ENCODE results near the gene CELF1. TPM values are rescaled to one million over a fixed set of nuclear protein-coding genes. Genes with fewer than 3 reads are reported as not detected.

The CELF1 gene
- total and polyA plus RNA-seq, 2 donors (not counting 1 experiment from before 2014, with no cell fraction given) = 81.1 to 100 TPM

DNA sequence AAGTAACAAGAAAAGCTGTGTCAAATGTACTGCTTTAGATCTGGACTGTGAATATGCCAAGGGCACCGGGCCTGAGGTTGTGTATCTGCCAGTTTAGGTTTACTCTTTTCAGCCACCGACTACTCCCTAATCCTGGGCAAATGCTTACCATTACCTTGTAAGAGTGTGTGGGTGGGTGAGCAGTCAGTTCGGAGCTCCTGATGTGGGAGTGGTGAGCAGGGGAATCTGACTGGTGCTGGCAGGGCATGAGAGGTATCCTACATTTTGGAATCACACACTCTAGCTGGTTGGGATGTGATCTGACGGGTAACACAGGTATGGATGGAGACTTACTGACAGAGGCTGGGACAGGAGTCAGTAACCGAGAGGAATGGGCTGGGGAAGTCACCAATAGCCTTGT, 30.9 kb upstream of the CELF1 start:
- H2AFZ ChIP-seq (ENCODE audit: low read length) = no peak overlapping the region
- no peak for DNase-seq (ENCODE audit: low read depth in 2 of 2)
- H4K20me1 ChIP-seq (ENCODE audit: control insufficient read depth, extremely low read depth, insufficient read depth, low read length) = no peaks in the 10 kb centered on the region
- TF ChIP-seq EZH2 (IDR thresholded peaks at IDR 0.05; ENCODE audit: low read length, missing control alignments) = no peak
- TF ChIP-seq, protein P1, sequence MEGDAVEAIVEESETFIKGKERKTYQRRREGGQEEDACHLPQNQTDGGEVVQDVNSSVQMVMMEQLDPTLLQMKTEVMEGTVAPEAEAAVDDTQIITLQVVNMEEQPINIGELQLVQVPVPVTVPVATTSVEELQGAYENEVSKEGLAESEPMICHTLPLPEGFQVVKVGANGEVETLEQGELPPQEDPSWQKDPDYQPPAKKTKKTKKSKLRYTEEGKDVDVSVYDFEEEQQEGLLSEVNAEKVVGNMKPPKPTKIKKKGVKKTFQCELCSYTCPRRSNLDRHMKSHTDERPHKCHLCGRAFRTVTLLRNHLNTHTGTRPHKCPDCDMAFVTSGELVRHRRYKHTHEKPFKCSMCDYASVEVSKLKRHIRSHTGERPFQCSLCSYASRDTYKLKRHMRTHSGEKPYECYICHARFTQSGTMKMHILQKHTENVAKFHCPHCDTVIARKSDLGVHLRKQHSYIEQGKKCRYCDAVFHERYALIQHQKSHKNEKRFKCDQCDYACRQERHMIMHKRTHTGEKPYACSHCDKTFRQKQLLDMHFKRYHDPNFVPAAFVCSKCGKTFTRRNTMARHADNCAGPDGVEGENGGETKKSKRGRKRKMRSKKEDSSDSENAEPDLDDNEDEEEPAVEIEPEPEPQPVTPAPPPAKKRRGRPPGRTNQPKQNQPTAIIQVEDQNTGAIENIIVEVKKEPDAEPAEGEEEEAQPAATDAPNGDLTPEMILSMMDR (conservative IDR thresholded peaks at IDR 0.05 in 1 of 2, IDR thresholded peaks at IDR 0.05 in 1 of 2; ENCODE audit: low read depth in 1 of 2, low read length in 2 of 2) = no peak
- H3K36me3 ChIP-seq (ENCODE audit: control insufficient read depth, insufficient read depth, low read length) = peaks cover 21% of the 10 kb centered on the region
- H3K4me3 ChIP-seq (replicated peaks in 1 of 4; ENCODE audit: control extremely low read depth in 1 of 4, insufficient read depth in 1 of 4, low read depth in 3 of 4, low read length in 4 of 4) = no peak overlapping the region
- no peak overlapping the region for H3K9ac ChIP-seq (ENCODE audit: insufficient read depth, low read length)
- H3K79me2 ChIP-seq (ENCODE audit: control insufficient read depth, insufficient read depth, low read length) = peaks cover 20% of the 10 kb centered on the region
- H3K27me3 ChIP-seq (ENCODE audit: control insufficient read depth, insufficient read depth, low read length) = no peaks in the 10 kb centered on the region
- H3K9me3 ChIP-seq (ENCODE audit: control insufficient read depth, insufficient read depth, low read depth, low read length) = no peaks in the 10 kb centered on the region
- no peak overlapping the region for H3K4me2 ChIP-seq (ENCODE audit: extremely low read depth, insufficient read depth, low read length)
- H3K27ac ChIP-seq (ENCODE audit: insufficient read depth, low read length) = no peak overlapping the region
- peaks cover 3% of the 10 kb centered on the region for H3K4me1 ChIP-seq (ENCODE audit: control insufficient read depth, extremely low read depth, insufficient read depth, low read length)

DNA sequence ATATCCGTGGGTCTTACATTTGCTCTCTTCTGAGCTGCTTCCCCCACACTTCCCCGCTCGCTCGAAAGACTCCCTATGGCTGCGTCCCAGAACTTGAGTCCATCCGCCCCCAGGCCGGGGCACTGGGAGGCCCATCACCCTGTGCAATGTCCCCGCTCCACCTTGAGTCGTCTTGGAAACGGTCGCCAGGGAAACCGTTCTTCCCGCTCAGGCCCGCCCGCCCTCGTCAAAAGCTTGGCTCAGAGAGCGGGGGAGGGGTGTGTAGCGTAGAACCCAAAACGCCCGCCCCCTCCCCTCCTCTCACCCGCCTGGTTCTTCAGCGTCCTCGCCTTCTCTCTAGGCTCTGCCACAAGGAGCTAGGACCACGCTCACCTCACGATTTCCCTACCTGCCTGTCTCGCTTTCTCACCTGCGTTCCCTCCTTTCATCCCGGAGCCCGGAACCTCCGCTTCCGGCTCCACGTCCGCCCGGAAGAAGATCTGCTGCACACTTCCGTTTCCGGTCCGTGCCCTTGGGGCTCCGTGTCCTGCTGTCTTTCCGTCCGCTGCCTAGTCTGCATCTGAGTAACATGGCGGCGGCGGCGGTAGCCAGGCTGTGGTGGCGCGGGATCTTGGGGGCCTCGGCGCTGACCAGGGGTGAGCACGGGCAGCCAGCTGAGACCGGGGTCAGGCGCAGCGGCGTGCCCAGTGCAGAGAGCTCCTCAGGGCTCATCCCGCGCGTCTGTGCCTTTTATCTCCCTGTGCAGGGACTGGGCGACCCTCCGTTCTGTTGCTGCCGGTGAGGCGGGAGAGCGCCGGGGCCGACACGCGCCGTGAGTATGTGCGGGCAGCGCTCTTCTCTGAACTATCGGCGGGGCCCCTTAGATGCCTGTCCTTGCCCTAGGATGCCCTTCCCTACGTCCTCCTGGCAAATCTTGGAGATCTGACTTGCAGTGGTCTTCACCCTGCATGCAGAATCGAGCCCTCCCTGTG, 25.9 kb upstream of the CELF1 start, which contains the start of the genes KBTBD4 and NDUFS3:
Gene KBTBD4, minus strand, starts transcription at position 447 of the 971 bp plus-strand sequence. Its CDS starts 19 bp downstream, at position 428.
Gene NDUFS3, plus strand, starts transcription at position 551 of the 971 bp plus-strand sequence. Its CDS starts 18 bp downstream, at position 569.
- H3K9me3 ChIP-seq (ENCODE audit: control insufficient read depth, insufficient read depth, low read depth, low read length) = no peaks in the 10 kb centered on the region
- H3K4me1 ChIP-seq (ENCODE audit: control insufficient read depth, extremely low read depth, insufficient read depth, low read length) = peaks cover 10% of the 10 kb centered on the region
- no peaks in the 10 kb centered on the region for H3K27me3 ChIP-seq (ENCODE audit: control insufficient read depth, insufficient read depth, low read length)
- H4K20me1 ChIP-seq (ENCODE audit: control insufficient read depth, extremely low read depth, insufficient read depth, low read length) = no peaks in the 10 kb centered on the region
- peaks cover 23% of the 10 kb centered on the region for H3K36me3 ChIP-seq (ENCODE audit: control insufficient read depth, insufficient read depth, low read length)
- TF ChIP-seq, protein P1 (conservative IDR thresholded peaks at IDR 0.05 in 1 of 2, IDR thresholded peaks at IDR 0.05 in 1 of 2; ENCODE audit: low read depth in 1 of 2, low read length in 2 of 2) = no peak
- no peak for TF ChIP-seq EZH2 (IDR thresholded peaks at IDR 0.05; ENCODE audit: low read length, missing control alignments)
- H3K4me2 ChIP-seq (ENCODE audit: extremely low read depth, insufficient read depth, low read length) = peak within 1 kb of the TSS; percentile 91
- peak within 1 kb of the TSS; percentile 90 for H3K9ac ChIP-seq (ENCODE audit: insufficient read depth, low read length)
- peak within 1 kb of the TSS; percentile 96 to 100 (median 99) for H3K4me3 ChIP-seq (replicated peaks in 1 of 4; ENCODE audit: control extremely low read depth in 1 of 4, insufficient read depth in 1 of 4, low read depth in 3 of 4, low read length in 4 of 4)
- DNase-seq (ENCODE audit: low read depth in 2 of 2) = peak; percentile 90 to 93
- H3K27ac ChIP-seq (ENCODE audit: insufficient read depth, low read length) = peak within 1 kb of the TSS; percentile 93
- H2AFZ ChIP-seq (ENCODE audit: low read length) = peak within 1 kb of the TSS; percentile 97
- peaks cover 36% of the 10 kb centered on the region for H3K79me2 ChIP-seq (ENCODE audit: control insufficient read depth, insufficient read depth, low read length)

DNA sequence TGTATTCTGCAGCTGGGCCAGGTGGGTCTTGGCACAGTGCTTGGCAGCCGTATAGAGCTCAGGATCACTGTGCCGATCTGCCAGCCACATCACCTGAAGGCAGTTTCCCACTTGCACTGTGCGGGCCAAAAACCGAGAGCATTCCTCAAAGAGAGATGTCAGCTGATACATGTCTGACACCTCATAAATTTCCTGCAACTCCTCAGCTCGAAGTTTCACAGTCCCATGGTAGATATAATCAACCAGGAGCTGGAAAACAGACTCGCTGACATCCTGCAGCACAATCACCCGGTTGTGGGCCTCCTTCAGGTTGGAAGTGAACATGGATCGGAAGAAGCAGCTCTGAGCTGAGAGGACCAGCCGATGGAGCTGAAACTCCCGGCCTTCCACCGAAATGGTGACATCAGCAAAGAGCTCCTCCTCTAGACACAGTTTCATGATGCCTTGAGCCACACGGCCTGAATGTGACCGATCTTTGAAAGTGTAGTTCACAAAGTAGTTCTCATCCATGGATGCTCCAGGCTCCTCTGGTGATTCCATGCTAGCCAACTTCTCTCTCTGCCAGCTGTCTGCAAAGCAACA, 24.6 kb upstream of the CELF1 start:
- Histone ChIP-seq H3K4me2 (ENCODE audit: extremely low read depth, insufficient read depth, low read length) (peak overlapping the region; percentile 91), H2AFZ (ENCODE audit: low read length) (no peak overlapping the region), H3K9ac (ENCODE audit: insufficient read depth, low read length) (no peak overlapping the region), H3K79me2 (ENCODE audit: control insufficient read depth, insufficient read depth, low read length) (peaks cover 43% of the 10 kb centered on the region), H3K27me3 (ENCODE audit: control insufficient read depth, insufficient read depth, low read length) (no peaks in the 10 kb centered on the region), H4K20me1 (ENCODE audit: control insufficient read depth, extremely low read depth, insufficient read depth, low read length) (no peaks in the 10 kb centered on the region), H3K9me3 (ENCODE audit: control insufficient read depth, insufficient read depth, low read depth, low read length) (no peaks in the 10 kb centered on the region), H3K27ac (ENCODE audit: insufficient read depth, low read length) (peak overlapping the region; percentile 93), H3K4me3 (replicated peaks in 1 of 4; ENCODE audit: control extremely low read depth in 1 of 4, insufficient read depth in 1 of 4, low read depth in 3 of 4, low read length in 4 of 4) (peak overlapping the region; percentile 96 to 100 (median 99)), H3K36me3 (ENCODE audit: control insufficient read depth, insufficient read depth, low read length) (peaks cover 19% of the 10 kb centered on the region), H3K4me1 (ENCODE audit: control insufficient read depth, extremely low read depth, insufficient read depth, low read length) (peaks cover 18% of the 10 kb centered on the region)
- no peak for DNase-seq (ENCODE audit: low read depth in 2 of 2)
- no peak for TF ChIP-seq EZH2 (IDR thresholded peaks at IDR 0.05; ENCODE audit: low read length, missing control alignments)
- TF ChIP-seq, protein P1 (conservative IDR thresholded peaks at IDR 0.05 in 1 of 2, IDR thresholded peaks at IDR 0.05 in 1 of 2; ENCODE audit: low read depth in 1 of 2, low read length in 2 of 2) = no peak

All from fibroblast of lung (primary cell).